ENCODE results near the gene KCNG4. TPM values are rescaled to one million over a fixed set of nuclear protein-coding genes. Genes with fewer than 3 reads are reported as not detected.

The KCNG4 gene
- total and polyA plus RNA-seq, 5 donors: not detected

- H3K27me3 ChIP-seq (ENCODE audit: control insufficient read depth, insufficient read depth): no peaks in the 10 kb centered on the region
- DNase-seq (peak in 2 of 3 donors; percentile 55 to 58), ATAC-seq (peak; percentile 15 to 44)
- peak overlapping the region; percentile 55 for H3K27ac ChIP-seq (ENCODE audit: low read length)
- intact Hi-C loops (cut with DNase I): loop anchor here in 2 of 4 donors (10.0 kb wide), 3 partner anchors 92 to 222 kb away; partner anchors contain the start of gene OSGIN1 (in 1 of the 2)
- H3K4me3 ChIP-seq (ENCODE audit: low read length): no peak overlapping the region
- H3K9me3 ChIP-seq (ENCODE audit: control insufficient read depth, low read length): no peaks in the 10 kb centered on the region
- 51% methylated on average over 18 of the region's 18 CpGs for WGBS
- peaks cover 7% of the 10 kb centered on the region for H3K4me1 ChIP-seq (ENCODE audit: control insufficient read depth, insufficient read depth, low read length)
Observed at GRCh38 chr16:84176192-84177053, 63.4 kb downstream of the KCNG4 start.

DNA sequence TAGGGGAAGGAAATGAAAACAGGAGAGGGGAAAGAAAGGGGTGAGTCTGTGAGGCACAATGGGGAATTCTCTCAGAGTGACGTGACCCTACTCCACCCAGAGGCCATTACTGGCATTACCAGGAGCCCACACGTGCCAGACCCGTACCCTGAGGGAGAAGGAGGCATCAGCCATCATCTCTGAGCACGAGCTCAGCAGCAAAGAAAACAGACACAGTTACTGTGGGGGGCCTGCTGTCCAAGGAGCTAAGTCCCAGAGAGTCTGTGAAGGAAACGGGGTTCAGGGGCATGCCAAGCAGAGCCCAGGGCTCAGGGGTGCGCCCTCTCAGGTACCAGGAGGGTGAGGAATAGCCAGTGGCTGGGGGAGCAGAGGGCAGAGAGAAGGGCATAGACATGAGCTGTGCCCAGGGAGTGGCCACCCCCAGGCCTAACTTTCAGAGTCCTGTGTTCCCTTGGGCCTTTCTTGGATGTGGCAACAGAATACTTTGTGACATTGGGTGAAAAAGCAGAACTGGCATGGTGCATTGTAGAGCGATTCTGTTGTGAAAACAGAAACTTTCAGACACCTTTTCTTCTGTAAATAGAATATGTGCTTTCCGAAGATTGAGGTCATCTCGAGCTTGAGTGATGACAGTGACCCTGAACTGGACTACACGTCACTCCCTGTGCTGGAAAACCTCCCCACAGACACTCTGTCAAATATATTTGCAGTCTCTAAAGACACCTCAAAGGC lies 64.3 kb downstream of the KCNG4 start:
- H3K4me3 ChIP-seq (ENCODE audit: low read length): no peak overlapping the region
- peak; percentile 58 to 75 (median 70) for DNase-seq
- intact Hi-C loops (cut with DNase I): loop anchor here in 2 of 4 donors (10.0 kb wide), 3 partner anchors 91 to 221 kb away; partner anchors contain the start of gene OSGIN1 (in 1 of the 2)
- H3K4me1 ChIP-seq (ENCODE audit: control insufficient read depth, insufficient read depth, low read length): peaks cover 7% of the 10 kb centered on the region
- H3K27me3 ChIP-seq (ENCODE audit: control insufficient read depth, insufficient read depth): no peaks in the 10 kb centered on the region
- no peaks in the 10 kb centered on the region for H3K9me3 ChIP-seq (ENCODE audit: control insufficient read depth, low read length)
- peak; percentile 59 to 71 for ATAC-seq
- peak overlapping the region; percentile 55 for H3K27ac ChIP-seq (ENCODE audit: low read length)
- 30% methylated on average over 10 of the region's 10 CpGs for WGBS

DNA sequence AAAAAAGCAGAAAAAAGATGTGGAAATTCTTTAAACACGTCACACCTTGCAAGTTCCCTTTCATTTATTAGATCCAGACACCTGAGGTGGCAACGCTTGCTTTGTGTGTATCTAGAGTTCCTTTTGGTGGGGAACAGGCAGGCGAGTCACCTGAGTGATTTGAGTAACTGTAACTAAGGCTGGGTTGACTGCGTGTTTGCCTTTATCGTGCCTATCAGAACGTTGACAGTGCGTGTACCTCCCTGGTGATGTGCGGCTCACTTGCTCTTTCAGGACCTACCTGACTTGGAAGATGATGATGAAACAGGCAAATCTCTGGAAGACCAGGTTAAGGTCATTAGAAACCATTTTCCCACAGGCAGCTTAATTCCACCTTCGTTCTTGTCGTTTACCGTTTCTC lies 65.4 kb downstream of the KCNG4 start:
- no peaks in the 10 kb centered on the region for H3K9me3 ChIP-seq (ENCODE audit: control insufficient read depth, low read length)
- H3K27me3 ChIP-seq (ENCODE audit: control insufficient read depth, insufficient read depth): no peaks in the 10 kb centered on the region
- H3K4me1 ChIP-seq (ENCODE audit: control insufficient read depth, insufficient read depth, low read length): peaks cover 7% of the 10 kb centered on the region
- H3K27ac ChIP-seq (ENCODE audit: low read length): no peak overlapping the region
- ATAC-seq (no peak), DNase-seq (no peak)
- 86% methylated on average over 11 of the region's 11 CpGs for WGBS
- intact Hi-C loops (cut with DNase I): loop anchor here in 2 of 4 donors (10.0 kb wide), 3 partner anchors 90 to 220 kb away; partner anchors contain the start of gene OSGIN1 (in 1 of the 2)
- no peak overlapping the region for H3K4me3 ChIP-seq (ENCODE audit: low read length)

- 75% methylated on average over 11 of the region's 11 CpGs for WGBS
Observed at GRCh38 chr16:84169765-84170310, 70.0 kb downstream of the KCNG4 start.

More at GRCh38 chr16:84169765-84170310, 70.0 kb downstream of the KCNG4 start:
- intact Hi-C loops (cut with DNase I): loop anchor here in 2 of 4 donors (10.0 kb wide), 3 partner anchors 85 to 215 kb away; partner anchors contain the start of gene OSGIN1 (in 1 of the 2)
- H3K4me3 ChIP-seq (ENCODE audit: low read length): no peak overlapping the region
- H3K27ac ChIP-seq (ENCODE audit: low read length): no peak overlapping the region
- DNase-seq (no peak), ATAC-seq (no peak)
- no peaks in the 10 kb centered on the region for H3K4me1 ChIP-seq (ENCODE audit: control insufficient read depth, insufficient read depth, low read length)
- H3K9me3 ChIP-seq (ENCODE audit: control insufficient read depth, low read length): no peaks in the 10 kb centered on the region
- H3K27me3 ChIP-seq (ENCODE audit: control insufficient read depth, insufficient read depth): no peaks in the 10 kb centered on the region

Other genes with a start within 250 kb of the KCNG4 start
- under 1 TPM in 2 of 4 donors, not detected in 2; 0.21 to 0.29 TPM for gene SLC38A8, start 197.2 kb downstream of the KCNG4 start, total RNA-seq
- not detected for gene SLC38A8, start 197.2 kb downstream of the KCNG4 start, polyA plus RNA-seq
- 100 to 1,000 TPM in 2 of 4 donors, 10 to 100 TPM in 2; 88.1 to 112 (median 102) TPM for gene MBTPS1, start 123.1 kb downstream of the KCNG4 start, total RNA-seq
- 59.3 TPM for gene MBTPS1, start 123.1 kb downstream of the KCNG4 start, polyA plus RNA-seq
- gene HSDL1, start 94.8 kb downstream of the KCNG4 start, total RNA-seq: 10 to 100 TPM; 19.8 to 34.8 (median 26.5) TPM
- gene HSDL1, start 94.8 kb downstream of the KCNG4 start, polyA plus RNA-seq: 15.0 TPM
- under 1 TPM in 2 of 4 donors, not detected in 2; 0.14 to 0.28 TPM for gene DNAAF1, start 94.7 kb downstream of the KCNG4 start, total RNA-seq
- 0.68 TPM for gene DNAAF1, start 94.7 kb downstream of the KCNG4 start, polyA plus RNA-seq
- 10 to 100 TPM; 26.0 to 31.1 (median 28.4) TPM for gene TAF1C, start 53.0 kb downstream of the KCNG4 start, total RNA-seq
- gene TAF1C, start 53.0 kb downstream of the KCNG4 start, polyA plus RNA-seq: 36.2 TPM
- under 1 TPM in 3 of 4 donors, not detected in 1; 0.38 to 0.62 (median 0.60) TPM for gene ADAD2, start 48.9 kb downstream of the KCNG4 start, total RNA-seq
- 2.9 TPM for gene ADAD2, start 48.9 kb downstream of the KCNG4 start, polyA plus RNA-seq
- 1 to 10 TPM in 2 of 4 donors, under 1 TPM in 2; 0.34 to 1.6 (median 0.91) TPM for gene WFDC1, start 54.9 kb upstream of the KCNG4 start, total RNA-seq
- 1.6 TPM for gene WFDC1, start 54.9 kb upstream of the KCNG4 start, polyA plus RNA-seq
- not detected for gene ATP2C2, start 128.5 kb upstream of the KCNG4 start, total RNA-seq
- gene ATP2C2, start 128.5 kb upstream of the KCNG4 start, polyA plus RNA-seq: not detected